AG04450 (cell line): Measurements from ENCODE around the gene DUSP18. TPM values are rescaled to one million over a fixed set of nuclear protein-coding genes. Genes with fewer than 3 reads are reported as not detected.
"Not testable (repeated sequence)": the region's sequence is repeated elsewhere in the genome, so short reads cannot be mapped to it uniquely, and the experiment has no call there.

ENCODE experiments used
- CTCF ChIA-PET: fragments of 300-600, 350-600 bp; formaldehyde crosslinking; extraction: SDS; loops from one replicate; lab custom pipeline; 2022; ENCODE audit warnings: antibody characterized with exemption, inconsistent platforms; lab: Charles Lee
- POLR2A ChIA-PET: fragments of 350-600 bp; formaldehyde crosslinking; extraction: SDS; loops from one replicate; lab custom pipeline; 2021; ENCODE audit warnings: antibody characterized with exemption, inconsistent platforms; lab: Yijun Ruan, JAX
- DNase-seq: peaks from one replicate; pipeline ENCODE4 v3.0.0-alpha.2; 2011; ENCODE audit warnings: low read depth, low spot score
- H3K27ac ChIP-seq: one replicate; pipeline ENCODE4 v1.5.1; 2012; ENCODE audit warnings: low read depth, low read length, control low read depth
- H3K27me3 ChIP-seq: one replicate; pipeline ENCODE4 v1.6.0; 2012; ENCODE audit warnings: low read length; ENCODE audit not compliant: control insufficient read depth, insufficient read depth
- H3K4me3 ChIP-seq: 2 replicates; pipeline ENCODE4 v1.5.1; 2011; ENCODE audit warnings: mild to moderate bottlenecking, low read depth, low read length, control low read depth
- H3K9me3 ChIP-seq: 2 replicates; pipeline ENCODE4 v1.5.1; 2012; ENCODE audit warnings: low read length; ENCODE audit not compliant: control insufficient read depth, insufficient read depth
- CTCF ChIP-seq: IDR thresholded peaks from 2 replicates; pipeline ENCODE4 v1.5.1; 2011; ENCODE audit warnings: low read depth, low read length, control low read depth, inconsistent platforms
- polyA minus RNA-seq: library from RNA; depleted of rRNA, polyadenylated mRNA; stranded (reverse); fragments of >200 nt; gene quantifications from 2 replicates; pipeline ENCODE4 v1.2.3, GENCODE V29; 2011; rRNA and poly(A)+ RNA removed
- polyA plus RNA-seq: library from polyadenylated mRNA; depleted of rRNA; stranded (reverse); fragments of >200 nt; gene quantifications from 2 replicates; pipeline ENCODE4 v1.2.3, GENCODE V29; 2011; rRNA removed

The DUSP18 gene
- 13.8 and 14.5 TPM in 2 replicates for polyA plus RNA-seq
- polyA minus RNA-seq: 20.7 and 21.7 TPM in 2 replicates

GRCh38 chr22:30667494-30668385 is at the start of gene DUSP18:
TSS of gene DUSP18 (minus strand) at chr22:30667875. CDS start at chr22:30664003, 3,872 bp downstream.
- DNase-seq: peak; percentile 59
- ChIA-PET CTCF (interaction anchor here (1.0 to 1.3 kb wide), 2 partner anchors 33 to 87 kb away, joined by 3 to 7 read pairs; partner anchors contain the start of gene SLC35E4), POLR2A (interaction anchor here (0.6 to 2.3 kb wide), 3 partner anchors 33 to 259 kb away, joined by 5 to 16 read pairs (median 9); partner anchors contain the start of gene SLC35E4)
- Histone ChIP-seq H3K9me3 (no peaks in the 10 kb centered on the region; the same call in 1 of the 2 replicates), H3K4me3 (peak within 1 kb of the TSS; percentile 90), H3K27me3 (no peaks in the 10 kb centered on the region), H3K27ac (peak within 1 kb of the TSS; percentile 31)
- TF ChIP-seq CTCF: peak; percentile 36

GRCh38 chr22:30714062-30714461 is 46.4 kb upstream of the DUSP18 start:
- no peak for DNase-seq
- ChIA-PET POLR2A (no interaction called here), CTCF (no interaction called here)
- Histone ChIP-seq H3K27ac (no peak overlapping the region), H3K27me3 (no peaks in the 10 kb centered on the region), H3K9me3 (no peaks in the 10 kb centered on the region), H3K4me3 (no peak overlapping the region)
- no peak for TF ChIP-seq CTCF

GRCh38 chr22:30712094-30712493 is 44.4 kb upstream of the DUSP18 start:
- CTCF ChIA-PET: no interaction called here

GRCh38 chr22:30709980-30710379 is 42.3 kb upstream of the DUSP18 start:
- H3K4me3 ChIP-seq, CTCF ChIA-PET, H3K9me3 ChIP-seq, H3K27ac ChIP-seq, POLR2A ChIA-PET, H3K27me3 ChIP-seq, DNase-seq: not testable (repeated sequence)

More at GRCh38 chr22:30712094-30712493, 44.4 kb upstream of the DUSP18 start:
- no peak for TF ChIP-seq CTCF
- H3K27me3 ChIP-seq: no peaks in the 10 kb centered on the region
- no peak overlapping the region for H3K4me3 ChIP-seq
- H3K27ac ChIP-seq: no peak overlapping the region
- no peak for DNase-seq
- POLR2A ChIA-PET: no interaction called here
- H3K9me3 ChIP-seq: no peaks in the 10 kb centered on the region

- no peak overlapping the region for H3K27ac ChIP-seq
- no peak for TF ChIP-seq CTCF
- POLR2A ChIA-PET: interaction anchor here (0.6 kb wide), 1 partner anchor 83 kb away, joined by 6 read pairs; no protein-coding TSS in a partner anchor
Observed at GRCh38 chr22:30705710-30706651, 38.3 kb upstream of the DUSP18 start.

More at GRCh38 chr22:30705710-30706651, 38.3 kb upstream of the DUSP18 start:
- Histone ChIP-seq H3K4me3 (no peak overlapping the region), H3K27me3 (no peaks in the 10 kb centered on the region), H3K9me3 (no peaks in the 10 kb centered on the region)
- DNase-seq: peak; percentile 15
- CTCF ChIA-PET: interaction anchor here (0.5 kb wide), 1 partner anchor 450 kb away, joined by 3 read pairs; no protein-coding TSS in a partner anchor
